PC-9 (cell line): Measurements from ENCODE around the gene CKMT2. TPM values are rescaled to one million over a fixed set of nuclear protein-coding genes. Genes with fewer than 3 reads are reported as not detected.

Experiments
- BruUV-seq: library from RNA; stranded (reverse); fragments of 400-500 nt; replicated peaks from 2 replicates; lab custom pipeline; 2021; lab: Mats Ljungman, UMichigan
- CTCF ChIA-PET: fragments of 300-600 bp; sonication (Branson Sonifier 250); formaldehyde crosslinking; loops from one replicate; lab custom pipeline; 2022; ENCODE audit warnings: antibody characterized with exemption; lab: Charles Lee
- POLR2A ChIA-PET: fragments of 300-600 bp; sonication (Branson Sonifier 250); formaldehyde crosslinking; loops from one replicate; lab custom pipeline; 2022; ENCODE audit warnings: antibody characterized with exemption; ENCODE audit not compliant: unreplicated experiment; lab: Charles Lee
- DNase-seq, 2 experiments: peaks; one replicate each; pipeline versions ENCODE4 v3.0.0 to v3.0.0-alpha.2; 2015 to 2022; ENCODE audit warnings: mixed read lengths in 1 of 2
- H2AFZ ChIP-seq: fragments of 200-600 bp; sonication (generic); 2 replicates; pipeline ENCODE4 v1.8.1; 2017; ENCODE audit warnings: antibody characterized with exemption
- H3F3A ChIP-seq: fragments of 200-600 bp; sonication (generic); 2 replicates; pipeline ENCODE4 v1.8.1; 2017; ENCODE audit warnings: antibody characterized with exemption, mild to moderate bottlenecking, low read depth; ENCODE audit not compliant: insufficient read depth
- H3K27ac ChIP-seq: fragments of 200-600 bp; sonication (generic); 2 replicates; pipeline ENCODE4 v1.6.1; 2016; ENCODE audit warnings: mixed run types
- H3K27me3 ChIP-seq: fragments of 200-600 bp; sonication (generic); 2 replicates; pipeline ENCODE4 v1.6.1; 2016; ENCODE audit warnings: low read depth, mixed run types; ENCODE audit not compliant: insufficient read depth
- H3K36me3 ChIP-seq: fragments of 200-600 bp; sonication (generic); 2 replicates; pipeline ENCODE4 v1.6.1; 2016; ENCODE audit warnings: low read depth, mixed run types
- H3K4me1 ChIP-seq: fragments of 200-600 bp; sonication (generic); replicated peaks from 2 replicates; pipeline ENCODE4 v1.6.1; 2016; ENCODE audit warnings: mixed run types; ENCODE audit not compliant: insufficient read depth
- H3K4me2 ChIP-seq: fragments of 200-600 bp; sonication (generic); 2 replicates; pipeline ENCODE4 v1.6.1; 2017; ENCODE audit warnings: mixed run types
- H3K4me3 ChIP-seq: fragments of 200-600 bp; sonication (generic); 2 replicates; pipeline ENCODE4 v1.6.1; 2016; ENCODE audit warnings: mixed run types
- H3K79me2 ChIP-seq: fragments of 200-600 bp; sonication (generic); 2 replicates; pipeline ENCODE4 v1.6.1; 2017; ENCODE audit warnings: low read depth, mixed run types
- H3K9me2 ChIP-seq: fragments of 200-600 bp; sonication (generic); 2 replicates; pipeline ENCODE4 v1.8.1; 2017; ENCODE audit warnings: mild to moderate bottlenecking; ENCODE audit not compliant: insufficient read depth
- H3K9me3 ChIP-seq: fragments of 200-600 bp; sonication (generic); 2 replicates; pipeline ENCODE4 v1.8.1; 2016; ENCODE audit warnings: low read depth; ENCODE audit not compliant: insufficient read depth
- H4K20me1 ChIP-seq: fragments of 200-600 bp; sonication (generic); 2 replicates; pipeline ENCODE4 v1.8.1; 2017; ENCODE audit not compliant: insufficient read depth
- EZH2 ChIP-seq: fragments of 200-600 bp; sonication (generic); IDR thresholded peaks from 2 replicates; pipeline ENCODE4 v1.8.0; 2017; ENCODE audit warnings: antibody characterized with exemption, low read depth
- intact Hi-C: fragments of 100-400 bp; cut with micrococcal nuclease; formaldehyde crosslinking; loops from one replicate; pipeline ENCODE4 v1.10.0; 2022; ENCODE audit not compliant: unreplicated experiment
- total RNA-seq: library from RNA; stranded (reverse); gene quantifications from 2 replicates; pipeline ENCODE4 v1.2.3, GENCODE V29; 2021
- TF ChIP-seq, protein P1 (sequence below): fragments of 200-600 bp; sonication (generic); conservative IDR thresholded peaks from 2 replicates; pipeline ENCODE4 v1.6.1; 2017; ENCODE audit warnings: mixed run types, antibody characterized with exemption, mild to moderate bottlenecking, moderate library complexity

Gene CKMT2
- total RNA-seq, 1 experiment from 2014 or later, result not detected

DNA sequence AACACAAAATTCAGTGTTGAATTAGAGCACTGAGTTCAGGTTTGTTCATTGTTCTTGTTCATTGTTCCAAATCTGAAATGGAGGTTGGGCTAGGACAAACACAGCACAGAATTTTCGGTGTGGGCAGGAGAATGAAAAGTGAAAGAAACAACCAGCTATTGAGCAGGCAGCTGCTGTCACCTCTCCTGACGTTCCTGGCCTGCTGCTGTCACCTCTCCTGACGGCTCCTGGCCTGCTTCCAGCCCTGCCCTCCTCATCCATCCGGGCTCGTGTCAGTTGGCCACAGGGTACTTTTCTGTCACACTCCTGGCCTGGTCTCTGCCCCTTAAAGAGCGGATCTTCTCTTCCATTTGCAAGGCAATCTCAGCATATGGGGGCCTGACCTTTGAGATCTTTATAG lies 45.2 kb upstream of the CKMT2 start:
- Histone ChIP-seq H3K27me3 (no peaks in the 10 kb centered on the region), H3K4me2 (no peak overlapping the region), H4K20me1 (no peaks in the 10 kb centered on the region), H3K4me3 (no peak overlapping the region), H3K79me2 (no peaks in the 10 kb centered on the region), H3K4me1 (no peaks in the 10 kb centered on the region), H3F3A (no peaks in the 10 kb centered on the region), H2AFZ (no peak overlapping the region), H3K27ac (no peak overlapping the region), H3K9me3 (no peaks in the 10 kb centered on the region), H3K9me2 (no peaks in the 10 kb centered on the region), H3K36me3 (no peaks in the 10 kb centered on the region)
- ChIA-PET POLR2A (interaction anchor here (0.5 kb wide), 1 partner anchor 1628 kb away, joined by 3 read pairs; no protein-coding TSS in a partner anchor), CTCF (no interaction called here)
- no TSS peak for BruUV-seq
- no peak for DNase-seq
- TF ChIP-seq, protein P1, sequence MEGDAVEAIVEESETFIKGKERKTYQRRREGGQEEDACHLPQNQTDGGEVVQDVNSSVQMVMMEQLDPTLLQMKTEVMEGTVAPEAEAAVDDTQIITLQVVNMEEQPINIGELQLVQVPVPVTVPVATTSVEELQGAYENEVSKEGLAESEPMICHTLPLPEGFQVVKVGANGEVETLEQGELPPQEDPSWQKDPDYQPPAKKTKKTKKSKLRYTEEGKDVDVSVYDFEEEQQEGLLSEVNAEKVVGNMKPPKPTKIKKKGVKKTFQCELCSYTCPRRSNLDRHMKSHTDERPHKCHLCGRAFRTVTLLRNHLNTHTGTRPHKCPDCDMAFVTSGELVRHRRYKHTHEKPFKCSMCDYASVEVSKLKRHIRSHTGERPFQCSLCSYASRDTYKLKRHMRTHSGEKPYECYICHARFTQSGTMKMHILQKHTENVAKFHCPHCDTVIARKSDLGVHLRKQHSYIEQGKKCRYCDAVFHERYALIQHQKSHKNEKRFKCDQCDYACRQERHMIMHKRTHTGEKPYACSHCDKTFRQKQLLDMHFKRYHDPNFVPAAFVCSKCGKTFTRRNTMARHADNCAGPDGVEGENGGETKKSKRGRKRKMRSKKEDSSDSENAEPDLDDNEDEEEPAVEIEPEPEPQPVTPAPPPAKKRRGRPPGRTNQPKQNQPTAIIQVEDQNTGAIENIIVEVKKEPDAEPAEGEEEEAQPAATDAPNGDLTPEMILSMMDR, result no peak
- TF ChIP-seq EZH2, result no peak
- intact Hi-C loops, result no loop called here

DNA sequence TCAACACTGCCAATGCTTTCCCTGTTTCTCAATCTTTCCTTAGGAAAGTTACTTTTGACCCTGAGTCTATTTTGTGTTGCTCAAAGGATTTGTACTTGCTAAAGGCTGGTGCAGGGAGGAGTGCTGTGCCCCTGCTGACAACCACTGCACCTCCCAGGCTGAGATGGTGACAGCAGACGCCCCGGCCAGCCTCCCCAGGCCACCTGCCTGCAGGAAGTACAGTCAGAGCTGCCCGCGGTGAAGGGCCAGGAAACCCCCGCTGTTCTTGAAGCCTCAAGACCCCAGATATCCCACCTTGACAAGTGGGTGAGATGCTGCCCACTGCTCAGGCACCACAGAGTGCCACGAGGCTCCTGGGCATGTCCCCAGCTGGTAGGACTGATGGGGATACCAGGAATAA lies 44.2 kb upstream of the CKMT2 start:
- ChIA-PET CTCF (no interaction called here), POLR2A (interaction anchor here (0.7 kb wide), 1 partner anchor 367 kb away, joined by 13 read pairs; no protein-coding TSS in a partner anchor)
- TF ChIP-seq, protein P1, result no peak
- no peak for TF ChIP-seq EZH2

DNA sequence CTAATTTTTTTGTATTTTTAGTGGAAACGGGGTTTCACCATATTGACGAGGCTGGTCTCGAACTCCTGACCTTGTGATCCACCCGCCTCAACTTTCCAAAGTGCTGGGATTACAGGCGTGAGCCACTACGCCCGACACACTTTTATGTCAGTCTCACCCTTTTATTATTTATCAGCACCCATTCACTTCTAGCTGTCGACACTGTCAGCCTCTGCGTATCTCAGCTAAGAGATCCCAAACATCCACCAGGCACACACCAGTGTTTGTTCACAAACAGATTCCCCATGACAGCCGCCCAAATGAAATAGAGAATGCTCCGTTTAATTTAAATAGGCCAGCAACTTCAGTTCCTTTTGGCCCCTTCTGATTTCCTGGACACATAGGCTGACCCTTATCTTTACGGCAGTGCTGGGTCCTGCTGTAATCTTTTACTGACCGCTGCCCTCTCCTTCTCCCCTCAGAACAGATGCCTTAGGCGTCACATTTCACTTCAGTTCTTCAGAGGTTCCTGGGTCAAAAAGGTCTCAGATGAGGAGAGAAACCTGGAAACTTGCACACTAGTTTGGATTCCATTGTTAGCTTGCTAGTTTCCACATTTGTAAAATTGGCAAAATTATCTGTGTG lies 43.1 kb upstream of the CKMT2 start:
- Histone ChIP-seq H3K4me2 (no peak overlapping the region), H4K20me1 (no peaks in the 10 kb centered on the region), H3K27me3 (no peaks in the 10 kb centered on the region), H3F3A (no peaks in the 10 kb centered on the region), H3K4me1 (no peaks in the 10 kb centered on the region), H3K79me2 (no peaks in the 10 kb centered on the region), H3K9me3 (no peaks in the 10 kb centered on the region), H2AFZ (no peak overlapping the region), H3K36me3 (no peaks in the 10 kb centered on the region), H3K4me3 (no peak overlapping the region), H3K27ac (no peak overlapping the region), H3K9me2 (no peaks in the 10 kb centered on the region)
- ChIA-PET CTCF (no interaction called here), POLR2A (interaction anchor here (0.7 kb wide), 1 partner anchor 1098 kb away, joined by 14 read pairs; no protein-coding TSS in a partner anchor)
- DNase-seq, result no peak
- intact Hi-C loops, result no loop called here
- BruUV-seq, result no TSS peak
- TF ChIP-seq, protein P1, result no peak
- TF ChIP-seq EZH2, result no peak

More for the DNA sequence above, 44.2 kb upstream of the CKMT2 start:
- no peak for DNase-seq
- H4K20me1 ChIP-seq, result no peaks in the 10 kb centered on the region
- no TSS peak for BruUV-seq
- no peaks in the 10 kb centered on the region for H3K9me2 ChIP-seq
- H3K9me3 ChIP-seq, result no peaks in the 10 kb centered on the region
- no peak overlapping the region for H3K4me3 ChIP-seq
- no peak overlapping the region for H2AFZ ChIP-seq
- H3K27me3 ChIP-seq, result no peaks in the 10 kb centered on the region
- no peak overlapping the region for H3K4me2 ChIP-seq
- intact Hi-C loops, result no loop called here
- H3F3A ChIP-seq, result no peaks in the 10 kb centered on the region
- H3K27ac ChIP-seq, result no peak overlapping the region
- H3K4me1 ChIP-seq, result no peaks in the 10 kb centered on the region
- no peaks in the 10 kb centered on the region for H3K79me2 ChIP-seq
- no peaks in the 10 kb centered on the region for H3K36me3 ChIP-seq
